Tibial nerve (tissue), 3 donors: ENCODE results near the gene C1QTNF6.

Experiments
- CTCF ChIP-seq, 5 experiments: fragments of 200-600 bp in 3 of 5; fragments of 450-650 bp in 2 of 5; sonication (generic) in 3 of 5; IDR thresholded peaks; one replicate each; pipeline ENCODE4 v1.5.1; 2016 to 2019; ENCODE audit warnings: antibody characterized with exemption in 5 of 5, mild to moderate bottlenecking in 3 of 5, moderate library complexity in 2 of 5
- POLR2A ChIP-seq, 2 donors: fragments of 450-650 bp; IDR thresholded peaks; one replicate each; pipeline ENCODE4 v1.6.1; 2017; ENCODE audit warnings: antibody characterized with exemption in 2 of 2, mild to moderate bottlenecking in 2 of 2, moderate library complexity in 2 of 2

GRCh38 chr22:37158963-37159290 lies 29.1 kb downstream of the C1QTNF6 start:
- TF ChIP-seq CTCF (IDR thresholded peaks at IDR 0.05) (no peak), POLR2A (IDR thresholded peaks at IDR 0.05) (no peak)
